Activated CD8-positive, alpha-beta memory T cell treated with anti-CD3 and anti-CD28 coated beads for 1 hour (primary cell): Measurements from ENCODE around the gene BTBD16.

Experiments used
- DNase-seq, 2 donors: peaks; one replicate each; pipeline ENCODE4 v3.0.0-alpha.2; 2020; ENCODE audit warnings: low read depth in 1 of 2; ENCODE audit errors: extremely low read depth in 1 of 2

The BTBD16 gene

GRCh38 chr10:122362621-122363020 lies 91.5 kb downstream of the BTBD16 start:
- no peak for DNase-seq

- no peak for DNase-seq
Observed at GRCh38 chr10:122363311-122363710, 92.2 kb downstream of the BTBD16 start.

- DNase-seq, result no peak
Observed at GRCh38 chr10:122363722-122364463, 92.8 kb downstream of the BTBD16 start.

- DNase-seq, result no peak
Observed at GRCh38 chr10:122368502-122369254, 97.6 kb downstream of the BTBD16 start.

- DNase-seq, result no peak
Observed at GRCh38 chr10:122373108-122373507, 102.0 kb downstream of the BTBD16 start.

- DNase-seq, result no peak
Observed at GRCh38 chr10:122373721-122374120, 102.6 kb downstream of the BTBD16 start.

- peak; percentile 73 to 90 for DNase-seq
Observed at GRCh38 chr10:122374237-122374858, 103.3 kb downstream of the BTBD16 start, which contains the start of gene PLEKHA1. Gene PLEKHA1 (plus strand): TSS chr10:122374708. CDS start chr10:122393201, 18,493 bp downstream.

GRCh38 chr10:122374859-122375678 lies 104.0 kb downstream of the BTBD16 start:
- DNase-seq, result peak; percentile 23 to 59

GRCh38 chr10:122375679-122376160 lies 104.6 kb downstream of the BTBD16 start:
- DNase-seq, result no peak

- DNase-seq, result no peak
Observed at GRCh38 chr10:122376364-122376961, 105.4 kb downstream of the BTBD16 start.

GRCh38 chr10:122379041-122379440 lies 107.9 kb downstream of the BTBD16 start:
- no peak for DNase-seq

- no peak for DNase-seq
Observed at GRCh38 chr10:122379537-122379936, 108.4 kb downstream of the BTBD16 start.

GRCh38 chr10:122380703-122381102 lies 109.6 kb downstream of the BTBD16 start:
- no peak for DNase-seq

- no peak for DNase-seq
Observed at GRCh38 chr10:122381680-122382079, 110.6 kb downstream of the BTBD16 start.

GRCh38 chr10:122386514-122386913 lies 115.4 kb downstream of the BTBD16 start:
- no peak for DNase-seq

- no peak for DNase-seq
Observed at GRCh38 chr10:122387572-122387971, 116.5 kb downstream of the BTBD16 start.
